Activated CD8-positive, alpha-beta memory T cell treated with anti-CD3 and anti-CD28 coated beads for 48 hours (primary cell): ENCODE data around the gene ODAD2.

ENCODE experiments used
- DNase-seq, 3 experiments: peaks; one replicate each; pipeline ENCODE4 v3.0.0-alpha.2; 2020; ENCODE audit warnings: low read depth in 2 of 3, low spot score in 2 of 3

Gene ODAD2

GRCh38 chr10:27857616-27858015, 141.3 kb downstream of the ODAD2 start:
- DNase-seq: no peak

GRCh38 chr10:27844223-27844622, 154.7 kb downstream of the ODAD2 start:
- DNase-seq: no peak

- DNase-seq: no peak
These were observed 160.0 kb downstream of the ODAD2 start for GRCh38 chr10:27838901-27839300.

GRCh38 chr10:27838361-27838760, 160.5 kb downstream of the ODAD2 start:
- no peak for DNase-seq

- DNase-seq: no peak
These were observed 164.4 kb downstream of the ODAD2 start for GRCh38 chr10:27834476-27834875.

GRCh38 chr10:27833792-27834191, 165.1 kb downstream of the ODAD2 start:
- DNase-seq: no peak

GRCh38 chr10:27832826-27833225, 166.1 kb downstream of the ODAD2 start:
- DNase-seq: no peak

- no peak for DNase-seq
These were observed 172.5 kb downstream of the ODAD2 start for GRCh38 chr10:27826369-27826768.

- no peak for DNase-seq
These were observed 176.6 kb downstream of the ODAD2 start for GRCh38 chr10:27822301-27822700.

GRCh38 chr10:27820637-27821036, 178.2 kb downstream of the ODAD2 start:
- no peak for DNase-seq

- DNase-seq: no peak
These were observed 178.9 kb downstream of the ODAD2 start for GRCh38 chr10:27819781-27820531.

GRCh38 chr10:27816320-27816719, 182.6 kb downstream of the ODAD2 start:
- no peak for DNase-seq

GRCh38 chr10:27815846-27816245, 183.0 kb downstream of the ODAD2 start:
- DNase-seq: no peak

- DNase-seq: no peak
These were observed 183.6 kb downstream of the ODAD2 start for GRCh38 chr10:27815261-27815660.

- DNase-seq: no peak
These were observed 193.7 kb downstream of the ODAD2 start for GRCh38 chr10:27805180-27805579.

- no peak for DNase-seq
These were observed 194.7 kb downstream of the ODAD2 start for GRCh38 chr10:27804136-27804535.

GRCh38 chr10:27801171-27801785, 197.6 kb downstream of the ODAD2 start:
- DNase-seq: no peak

- DNase-seq: no peak
These were observed 199.8 kb downstream of the ODAD2 start for GRCh38 chr10:27799046-27799445.

GRCh38 chr10:27794157-27794556, 204.7 kb downstream of the ODAD2 start:
- DNase-seq: no peak

GRCh38 chr10:27792216-27792615, 206.7 kb downstream of the ODAD2 start:
- no peak for DNase-seq

- no peak for DNase-seq
These were observed 214.6 kb downstream of the ODAD2 start for GRCh38 chr10:27784272-27784671.

- no peak for DNase-seq
These were observed 215.2 kb downstream of the ODAD2 start for GRCh38 chr10:27783660-27784059.

- DNase-seq: no peak
These were observed 219.3 kb downstream of the ODAD2 start for GRCh38 chr10:27779462-27780015.
